Measurements from ENCODE around the gene SIK2.

The SIK2 gene

GRCh38 chr11:111612224-111612623 lies 10.0 kb downstream of the SIK2 start:
- DNase-seq (ENCODE audit: low read depth) = peak; percentile 89
- no peak for TF ChIP-seq CTCF (IDR thresholded peaks at IDR 0.05; ENCODE audit: low read length, missing control alignments)
- H3K4me3 ChIP-seq (replicated peaks; ENCODE audit: low read depth, low read length) = no peak overlapping the region

GRCh38 chr11:111617286-111617685 lies 15.0 kb downstream of the SIK2 start:
- H3K4me3 ChIP-seq (replicated peaks; ENCODE audit: low read depth, low read length) = no peak overlapping the region
- no peak for DNase-seq (ENCODE audit: low read depth)
- no peak for TF ChIP-seq CTCF (IDR thresholded peaks at IDR 0.05; ENCODE audit: low read length, missing control alignments)

- DNase-seq (ENCODE audit: low read depth) = no peak
- no peak overlapping the region for H3K4me3 ChIP-seq (replicated peaks; ENCODE audit: low read depth, low read length)
- no peak for TF ChIP-seq CTCF (IDR thresholded peaks at IDR 0.05; ENCODE audit: low read length, missing control alignments)
Measured at GRCh38 chr11:111620518-111620917, 18.3 kb downstream of the SIK2 start.

- DNase-seq (ENCODE audit: low read depth) = no peak
- H3K4me3 ChIP-seq (replicated peaks; ENCODE audit: low read depth, low read length) = no peak overlapping the region
- no peak for TF ChIP-seq CTCF (IDR thresholded peaks at IDR 0.05; ENCODE audit: low read length, missing control alignments)
Measured at GRCh38 chr11:111623527-111624030, 21.3 kb downstream of the SIK2 start.

GRCh38 chr11:111624608-111625007 lies 22.4 kb downstream of the SIK2 start:
- no peak overlapping the region for H3K4me3 ChIP-seq (replicated peaks; ENCODE audit: low read depth, low read length)
- TF ChIP-seq CTCF (IDR thresholded peaks at IDR 0.05; ENCODE audit: low read length, missing control alignments) = no peak
- peak; percentile 25 for DNase-seq (ENCODE audit: low read depth)

- TF ChIP-seq CTCF (IDR thresholded peaks at IDR 0.05; ENCODE audit: low read length, missing control alignments) = no peak
- H3K4me3 ChIP-seq (replicated peaks; ENCODE audit: low read depth, low read length) = no peak overlapping the region
Measured at GRCh38 chr11:111627591-111627990, 25.3 kb downstream of the SIK2 start.

GRCh38 chr11:111629499-111629898 lies 27.2 kb downstream of the SIK2 start:
- no peak for TF ChIP-seq CTCF (IDR thresholded peaks at IDR 0.05; ENCODE audit: low read length, missing control alignments)
- DNase-seq (ENCODE audit: low read depth) = no peak
- H3K4me3 ChIP-seq (replicated peaks; ENCODE audit: low read depth, low read length) = no peak overlapping the region

More at GRCh38 chr11:111627591-111627990, 25.3 kb downstream of the SIK2 start:
- no peak for DNase-seq (ENCODE audit: low read depth)

Measured in fibroblast of pulmonary artery (primary cell).